WERI-Rb-1 (cell line): ENCODE data around the gene TCL1B.
A peak's percentile ranks its signal among the peaks of the same experiment; 100 is the strongest.

Experiments
- DNase-seq: peaks from one replicate; pipeline ENCODE4 v3.0.0-alpha.2; 2020
- H3K27ac ChIP-seq: fragments of 250-450 bp; sonication (Bioruptor Pico); 2 replicates; pipeline ENCODE4 v1.5.1; 2020; ENCODE audit warnings: mild to moderate bottlenecking, moderate library complexity
- H3K27me3 ChIP-seq: fragments of 250-450 bp; sonication (Bioruptor Pico); 2 replicates; pipeline ENCODE4 v1.5.1; 2021; ENCODE audit warnings: mild to moderate bottlenecking, low read depth, moderate library complexity; ENCODE audit not compliant: insufficient read depth, severe bottlenecking
- H3K36me3 ChIP-seq: fragments of 250-450 bp; sonication (Bioruptor Pico); 2 replicates; pipeline ENCODE4 v1.5.1; 2020; ENCODE audit warnings: mild to moderate bottlenecking, moderate library complexity
- H3K4me3 ChIP-seq: 2 replicates; pipeline ENCODE4 v1.5.1; 2011; ENCODE audit warnings: low read depth, mild to moderate bottlenecking, control low read depth, low read length
- H3K9me3 ChIP-seq: fragments of 250-450 bp; sonication (Bioruptor Pico); 2 replicates; pipeline ENCODE4 v1.5.1; 2021; ENCODE audit warnings: mild to moderate bottlenecking, moderate library complexity; ENCODE audit not compliant: severe bottlenecking
- TF ChIP-seq, protein P1 (sequence below): IDR thresholded peaks from 2 replicates; pipeline ENCODE4 v1.5.1; 2011; ENCODE audit warnings: low read depth, mild to moderate bottlenecking, control low read depth, inconsistent platforms, low read length

The TCL1B gene

DNA sequence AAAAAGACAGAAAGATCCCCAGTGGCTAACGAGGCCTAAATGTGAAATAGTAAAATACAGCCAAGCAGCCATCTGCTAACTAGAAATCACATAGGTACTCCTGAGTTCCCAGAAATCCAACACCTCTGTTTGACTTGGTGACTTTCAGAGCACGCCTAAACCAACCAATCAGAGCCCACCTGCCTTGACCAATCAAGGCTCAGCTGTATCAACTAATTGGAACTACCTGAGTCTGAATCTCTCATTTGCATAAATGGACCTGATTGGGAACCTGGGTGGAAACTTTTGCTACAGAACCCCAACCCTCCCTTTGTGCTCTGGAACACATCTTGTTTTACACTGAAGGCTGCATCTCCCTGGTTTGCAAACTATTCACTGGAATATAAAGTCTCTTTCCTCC, 5.1 kb upstream of the TCL1B start:
- H3K36me3 ChIP-seq, result no peaks in the 10 kb centered on the region
- H3K9me3 ChIP-seq, result peaks cover 7% of the 10 kb centered on the region
- no peak overlapping the region for H3K27ac ChIP-seq
- H3K4me3 ChIP-seq, result no peak overlapping the region
- TF ChIP-seq, protein P1, sequence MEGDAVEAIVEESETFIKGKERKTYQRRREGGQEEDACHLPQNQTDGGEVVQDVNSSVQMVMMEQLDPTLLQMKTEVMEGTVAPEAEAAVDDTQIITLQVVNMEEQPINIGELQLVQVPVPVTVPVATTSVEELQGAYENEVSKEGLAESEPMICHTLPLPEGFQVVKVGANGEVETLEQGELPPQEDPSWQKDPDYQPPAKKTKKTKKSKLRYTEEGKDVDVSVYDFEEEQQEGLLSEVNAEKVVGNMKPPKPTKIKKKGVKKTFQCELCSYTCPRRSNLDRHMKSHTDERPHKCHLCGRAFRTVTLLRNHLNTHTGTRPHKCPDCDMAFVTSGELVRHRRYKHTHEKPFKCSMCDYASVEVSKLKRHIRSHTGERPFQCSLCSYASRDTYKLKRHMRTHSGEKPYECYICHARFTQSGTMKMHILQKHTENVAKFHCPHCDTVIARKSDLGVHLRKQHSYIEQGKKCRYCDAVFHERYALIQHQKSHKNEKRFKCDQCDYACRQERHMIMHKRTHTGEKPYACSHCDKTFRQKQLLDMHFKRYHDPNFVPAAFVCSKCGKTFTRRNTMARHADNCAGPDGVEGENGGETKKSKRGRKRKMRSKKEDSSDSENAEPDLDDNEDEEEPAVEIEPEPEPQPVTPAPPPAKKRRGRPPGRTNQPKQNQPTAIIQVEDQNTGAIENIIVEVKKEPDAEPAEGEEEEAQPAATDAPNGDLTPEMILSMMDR, result no peak
- DNase-seq, result no peak
- no peaks in the 10 kb centered on the region for H3K27me3 ChIP-seq

DNA sequence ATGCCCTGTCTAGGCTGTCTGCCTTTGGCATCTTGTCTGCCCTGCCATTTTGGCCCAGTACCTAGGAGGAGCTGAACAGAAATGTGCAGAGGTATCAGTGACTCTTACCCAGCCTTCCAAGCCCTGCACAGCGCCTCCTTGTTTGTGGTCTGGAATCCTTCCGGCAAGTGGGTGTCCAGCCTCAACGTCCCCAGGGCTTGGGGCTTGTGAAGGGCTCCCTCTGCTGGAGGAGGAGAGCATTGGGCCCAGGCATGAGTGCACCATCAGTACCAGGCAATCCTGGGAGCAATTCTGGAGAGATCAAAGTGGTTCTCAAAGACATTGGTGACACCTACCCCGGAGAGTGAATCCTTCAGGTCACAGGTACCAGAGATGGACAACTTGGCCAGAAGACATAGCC, 2.4 kb upstream of the TCL1B start:
- no peak for DNase-seq
- H3K27me3 ChIP-seq, result no peaks in the 10 kb centered on the region
- H3K36me3 ChIP-seq, result no peaks in the 10 kb centered on the region
- no peak overlapping the region for H3K27ac ChIP-seq
- H3K4me3 ChIP-seq, result no peak overlapping the region
- TF ChIP-seq, protein P1, result peak; percentile 66
- no peaks in the 10 kb centered on the region for H3K9me3 ChIP-seq

DNA sequence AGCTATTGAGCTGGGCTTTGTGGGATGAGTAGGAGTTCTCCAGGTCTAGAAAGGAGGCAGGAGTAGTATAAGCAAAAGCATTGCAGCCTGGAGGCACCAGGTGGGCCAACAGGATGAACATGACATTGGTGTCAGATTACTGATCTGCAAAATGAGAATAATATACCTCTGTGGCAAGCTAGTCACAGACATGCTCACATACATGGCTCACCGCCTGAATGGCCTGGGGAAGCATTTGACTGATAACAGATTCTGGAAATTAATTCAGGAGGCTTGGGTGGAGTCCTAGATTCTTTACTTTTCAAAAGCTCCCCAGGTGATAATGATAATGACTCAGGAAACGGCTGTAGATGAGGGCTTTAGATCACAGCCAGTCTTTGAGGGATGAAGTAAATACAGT, 709 bp downstream of the TCL1B start:
- TF ChIP-seq, protein P1, result no peak
- Histone ChIP-seq H3K4me3 (no peak overlapping the region), H3K9me3 (no peaks in the 10 kb centered on the region), H3K27ac (no peak overlapping the region), H3K27me3 (no peaks in the 10 kb centered on the region), H3K36me3 (no peaks in the 10 kb centered on the region)
- DNase-seq, result no peak

DNA sequence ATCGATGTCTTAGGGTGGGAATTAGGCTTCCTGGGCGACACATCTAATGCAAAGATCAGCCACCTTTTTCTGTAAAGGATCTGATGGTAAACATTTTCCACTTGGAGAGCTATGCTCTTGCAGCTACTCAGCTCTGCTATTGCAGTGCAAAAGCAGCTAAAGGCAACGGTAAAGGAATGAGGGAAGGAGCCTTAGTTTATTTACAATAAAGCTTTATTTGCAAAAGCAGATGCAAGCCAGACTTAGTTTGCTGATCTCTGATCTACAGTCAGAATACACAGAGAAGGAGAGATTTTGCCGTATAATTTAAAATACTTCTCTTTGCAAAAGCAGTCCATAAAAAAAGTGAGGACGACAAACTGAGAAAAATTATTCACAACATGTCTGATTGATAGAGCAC, 3.2 kb downstream of the TCL1B start:
- Histone ChIP-seq H3K27ac (no peak overlapping the region), H3K36me3 (no peaks in the 10 kb centered on the region), H3K9me3 (no peaks in the 10 kb centered on the region), H3K27me3 (no peaks in the 10 kb centered on the region), H3K4me3 (no peak overlapping the region)
- DNase-seq, result no peak
- TF ChIP-seq, protein P1, result no peak

DNA sequence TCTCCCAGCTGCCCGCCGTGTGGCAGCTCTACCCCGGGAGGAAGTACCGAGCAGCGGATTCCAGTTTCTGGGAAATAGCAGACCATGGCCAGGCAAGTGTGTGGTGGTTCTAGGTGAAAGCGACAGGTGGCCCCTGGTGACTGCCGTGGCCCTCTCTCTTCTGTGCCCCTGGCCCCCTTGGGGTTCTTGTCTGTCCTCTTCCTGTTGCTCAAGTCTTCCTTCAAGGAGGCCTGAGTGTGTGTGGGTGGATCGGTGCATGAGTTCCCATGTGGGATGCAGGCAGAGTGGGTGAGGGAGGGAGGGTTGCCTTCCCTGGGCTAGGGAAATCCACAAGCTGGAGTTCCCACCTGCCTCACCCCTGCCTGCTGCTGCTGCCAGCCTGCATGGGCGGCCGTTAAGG, 4.6 kb downstream of the TCL1B start:
- no peak for DNase-seq
- Histone ChIP-seq H3K36me3 (no peaks in the 10 kb centered on the region), H3K4me3 (no peak overlapping the region), H3K27me3 (no peaks in the 10 kb centered on the region), H3K27ac (no peak overlapping the region), H3K9me3 (no peaks in the 10 kb centered on the region)
- TF ChIP-seq, protein P1, result no peak

DNA sequence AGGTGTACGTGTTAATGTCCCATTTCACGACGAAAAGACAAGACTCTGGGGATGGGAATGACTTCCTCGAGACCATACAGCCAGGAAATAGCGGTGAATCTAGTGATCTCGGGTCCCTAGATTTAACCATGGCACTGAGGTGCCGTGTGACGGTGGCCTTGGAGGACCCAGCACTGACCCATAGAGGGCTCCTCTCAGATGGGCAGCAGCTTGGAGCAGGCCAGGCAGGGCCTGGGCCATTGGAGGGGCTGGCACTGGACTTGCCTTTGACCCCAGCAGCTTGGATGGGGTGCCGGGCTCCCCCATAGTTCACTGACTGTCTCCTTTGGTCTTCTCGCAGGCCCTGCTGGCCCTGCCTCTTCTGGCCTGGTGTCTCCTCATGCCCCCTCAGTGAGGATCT, 5.4 kb downstream of the TCL1B start:
- DNase-seq, result no peak
- Histone ChIP-seq H3K4me3 (no peak overlapping the region), H3K27ac (no peak overlapping the region), H3K36me3 (no peaks in the 10 kb centered on the region), H3K27me3 (no peaks in the 10 kb centered on the region), H3K9me3 (no peaks in the 10 kb centered on the region)
- TF ChIP-seq, protein P1, result no peak
